Stimulated activated CD4-positive, alpha-beta T cell treated with anti-CD3 and anti-CD28 coated beads, TNF-alpha, amount 100 ng/mL, for 24 hours (primary cell): Measurements from ENCODE around the gene ANGPTL5.
"Not testable (repeated sequence)": the region's sequence is repeated elsewhere in the genome, so short reads cannot be mapped to it uniquely, and the experiment has no call there.

Experiments used
- DNase-seq, 3 experiments: peaks; one replicate each; pipeline ENCODE4 v3.0.0-alpha.2; 2020; ENCODE audit warnings: low read depth in 3 of 3

ANGPTL5 gene

GRCh38 chr11:101885631-101886030 lies 30.7 kb downstream of the ANGPTL5 start:
- no peak for DNase-seq

GRCh38 chr11:101881586-101881985 lies 34.7 kb downstream of the ANGPTL5 start:
- DNase-seq, result no peak

- DNase-seq, result no peak
Measured at GRCh38 chr11:101880222-101880621, 36.1 kb downstream of the ANGPTL5 start.

- DNase-seq, result no peak
Measured at GRCh38 chr11:101872171-101872882, 44.0 kb downstream of the ANGPTL5 start.

GRCh38 chr11:101870510-101870909 lies 45.8 kb downstream of the ANGPTL5 start:
- DNase-seq, result no peak

- DNase-seq, result no peak
Measured at GRCh38 chr11:101867951-101868350, 48.4 kb downstream of the ANGPTL5 start.

- no peak for DNase-seq
Measured at GRCh38 chr11:101866619-101867491, 49.5 kb downstream of the ANGPTL5 start.

GRCh38 chr11:101864098-101864497 lies 52.2 kb downstream of the ANGPTL5 start:
- DNase-seq, result no peak

- DNase-seq, result no peak
Measured at GRCh38 chr11:101863361-101863760, 53.0 kb downstream of the ANGPTL5 start.

- DNase-seq, result no peak
Measured at GRCh38 chr11:101862391-101863233, 53.7 kb downstream of the ANGPTL5 start.

GRCh38 chr11:101860696-101861427 lies 55.5 kb downstream of the ANGPTL5 start:
- DNase-seq, result peak in 1 of 3 experiments; percentile 2

- DNase-seq, result not testable (repeated sequence)
Measured at GRCh38 chr11:101852260-101852659, 64.1 kb downstream of the ANGPTL5 start.

GRCh38 chr11:101848262-101848661 lies 68.1 kb downstream of the ANGPTL5 start:
- no peak for DNase-seq

GRCh38 chr11:101844608-101845007 lies 71.7 kb downstream of the ANGPTL5 start:
- no peak for DNase-seq

- no peak for DNase-seq
Measured at GRCh38 chr11:101840704-101841103, 75.6 kb downstream of the ANGPTL5 start.
